SJCRH30 (cell line): Measurements from ENCODE around the gene TMEM86B. TPM values are rescaled to one million over a fixed set of nuclear protein-coding genes. Genes with fewer than 3 reads are reported as not detected.

Experiments used
- DNase-seq, 2 experiments: peaks; one replicate each; pipeline ENCODE4 v3.0.0-alpha.2; 2015 to 2020
- H3K27ac ChIP-seq: fragments of 250-450 bp; sonication (Bioruptor Pico); 2 replicates; pipeline ENCODE4 v1.5.1; 2020; ENCODE audit warnings: mild to moderate bottlenecking, moderate library complexity
- H3K27me3 ChIP-seq: fragments of 250-450 bp; sonication (Bioruptor Pico); 2 replicates; pipeline ENCODE4 v1.5.1; 2020; ENCODE audit warnings: mild to moderate bottlenecking, moderate library complexity
- H3K36me3 ChIP-seq: fragments of 250-450 bp; sonication (Bioruptor Pico); 2 replicates; pipeline ENCODE4 v1.5.1; 2020; ENCODE audit warnings: mild to moderate bottlenecking, moderate library complexity
- H3K4me1 ChIP-seq: fragments of 250-450 bp; sonication (Bioruptor Pico); 2 replicates; pipeline ENCODE4 v1.5.1; 2020; ENCODE audit warnings: mild to moderate bottlenecking, moderate library complexity
- H3K4me3 ChIP-seq: fragments of 250-450 bp; sonication (Bioruptor Pico); 2 replicates; pipeline ENCODE4 v1.5.1; 2020; ENCODE audit warnings: mild to moderate bottlenecking, moderate library complexity
- H3K9me3 ChIP-seq: fragments of 250-450 bp; sonication (Bioruptor Pico); replicated peaks from 2 replicates; pipeline ENCODE4 v1.5.1; 2020; ENCODE audit warnings: mild to moderate bottlenecking, moderate library complexity
- total RNA-seq: library from RNA; depleted of rRNA; stranded (reverse); fragments of >200 nt; shearing (Covaris generic); gene quantifications from 2 replicates; pipeline ENCODE4 v1.2.3, GENCODE V29; 2014

Gene TMEM86B
- total RNA-seq, 1 experiment from 2014 or later, result 2.5 TPM

- Histone ChIP-seq H3K4me3 (no peak overlapping the region), H3K9me3 (no peaks in the 10 kb centered on the region), H3K4me1 (peaks cover 5% of the 10 kb centered on the region; the same call in 1 of the 2 replicates), H3K27me3 (no peaks in the 10 kb centered on the region), H3K27ac (no peak overlapping the region), H3K36me3 (peaks cover 3% of the 10 kb centered on the region; the same call in 1 of the 2 replicates)
- DNase-seq, result no peak
Observed at GRCh38 chr19:55252760-55253663, 24.4 kb upstream of the TMEM86B start.

- Histone ChIP-seq H3K9me3 (no peaks in the 10 kb centered on the region), H3K4me1 (no peaks in the 10 kb centered on the region), H3K27ac (no peak overlapping the region), H3K4me3 (no peak overlapping the region), H3K36me3 (peaks cover 3% of the 10 kb centered on the region; the same call in 1 of the 2 replicates), H3K27me3 (no peaks in the 10 kb centered on the region)
- no peak for DNase-seq
Observed at GRCh38 chr19:55251341-55252081, 22.9 kb upstream of the TMEM86B start.

GRCh38 chr19:55250262-55251036 lies 21.9 kb upstream of the TMEM86B start:
- Histone ChIP-seq H3K9me3 (no peaks in the 10 kb centered on the region), H3K36me3 (peaks cover 3% of the 10 kb centered on the region; the same call in 1 of the 2 replicates), H3K4me1 (no peaks in the 10 kb centered on the region), H3K27ac (no peak overlapping the region), H3K4me3 (no peak overlapping the region), H3K27me3 (no peaks in the 10 kb centered on the region)
- no peak for DNase-seq

- DNase-seq, result no peak
- no peaks in the 10 kb centered on the region for H3K4me1 ChIP-seq
- H3K27ac ChIP-seq, result no peak overlapping the region
- H3K27me3 ChIP-seq, result no peaks in the 10 kb centered on the region
- no peaks in the 10 kb centered on the region for H3K9me3 ChIP-seq
- no peak overlapping the region for H3K4me3 ChIP-seq
- H3K36me3 ChIP-seq, result peaks cover 6% of the 10 kb centered on the region; the same call in 1 of the 2 replicates
Observed at GRCh38 chr19:55249841-55250240, 21.3 kb upstream of the TMEM86B start.

GRCh38 chr19:55248704-55249103 lies 20.1 kb upstream of the TMEM86B start:
- H3K4me3 ChIP-seq, result no peak overlapping the region
- no peaks in the 10 kb centered on the region for H3K4me1 ChIP-seq
- H3K27ac ChIP-seq, result no peak overlapping the region
- H3K9me3 ChIP-seq, result no peaks in the 10 kb centered on the region
- H3K27me3 ChIP-seq, result no peaks in the 10 kb centered on the region
- H3K36me3 ChIP-seq, result peaks cover 11% of the 10 kb centered on the region; the same call in 1 of the 2 replicates
- no peak for DNase-seq

- H3K4me3 ChIP-seq, result no peak overlapping the region
- peaks cover 16% of the 10 kb centered on the region; the same call in 1 of the 2 replicates for H3K36me3 ChIP-seq
- no peak for DNase-seq
- H3K27me3 ChIP-seq, result no peaks in the 10 kb centered on the region
- no peaks in the 10 kb centered on the region for H3K4me1 ChIP-seq
- no peaks in the 10 kb centered on the region for H3K9me3 ChIP-seq
- H3K27ac ChIP-seq, result no peak overlapping the region
Observed at GRCh38 chr19:55248166-55248675, 19.7 kb upstream of the TMEM86B start.

GRCh38 chr19:55247621-55248099 lies 19.1 kb upstream of the TMEM86B start:
- peaks cover 19% of the 10 kb centered on the region; the same call in 1 of the 2 replicates for H3K36me3 ChIP-seq
- DNase-seq, result no peak
- H3K27ac ChIP-seq, result no peak overlapping the region

GRCh38 chr19:55246462-55247451 lies 18.2 kb upstream of the TMEM86B start:
- no peak for DNase-seq
- Histone ChIP-seq H3K4me1 (no peaks in the 10 kb centered on the region), H3K36me3 (peaks cover 21% of the 10 kb centered on the region), H3K27me3 (no peaks in the 10 kb centered on the region), H3K9me3 (no peaks in the 10 kb centered on the region), H3K4me3 (no peak overlapping the region), H3K27ac (no peak overlapping the region)

More at GRCh38 chr19:55247621-55248099, 19.1 kb upstream of the TMEM86B start:
- Histone ChIP-seq H3K4me3 (no peak overlapping the region), H3K27me3 (no peaks in the 10 kb centered on the region), H3K9me3 (no peaks in the 10 kb centered on the region), H3K4me1 (no peaks in the 10 kb centered on the region)

- Histone ChIP-seq H3K27ac (no peak overlapping the region), H3K4me3 (no peak overlapping the region), H3K4me1 (no peaks in the 10 kb centered on the region), H3K36me3 (peaks cover 27% of the 10 kb centered on the region), H3K27me3 (no peaks in the 10 kb centered on the region), H3K9me3 (no peaks in the 10 kb centered on the region)
- DNase-seq, result no peak
Observed at GRCh38 chr19:55245236-55245904, 16.8 kb upstream of the TMEM86B start.

GRCh38 chr19:55244004-55244680 lies 15.6 kb upstream of the TMEM86B start:
- H3K4me1 ChIP-seq, result no peaks in the 10 kb centered on the region
- H3K27me3 ChIP-seq, result no peaks in the 10 kb centered on the region
- H3K36me3 ChIP-seq, result peaks cover 33% of the 10 kb centered on the region
- H3K27ac ChIP-seq, result no peak overlapping the region
- no peak overlapping the region for H3K4me3 ChIP-seq
- no peaks in the 10 kb centered on the region for H3K9me3 ChIP-seq
- DNase-seq, result no peak

- Histone ChIP-seq H3K4me3 (no peak overlapping the region), H3K4me1 (no peaks in the 10 kb centered on the region), H3K36me3 (peaks cover 47% of the 10 kb centered on the region), H3K27ac (no peak overlapping the region), H3K9me3 (no peaks in the 10 kb centered on the region), H3K27me3 (no peaks in the 10 kb centered on the region)
- DNase-seq, result peak; percentile 13 to 40
Observed at GRCh38 chr19:55242517-55242916, 14.0 kb upstream of the TMEM86B start.

- Histone ChIP-seq H3K9me3 (no peaks in the 10 kb centered on the region), H3K27ac (no peak overlapping the region), H3K4me1 (no peaks in the 10 kb centered on the region), H3K27me3 (no peaks in the 10 kb centered on the region), H3K4me3 (no peak overlapping the region), H3K36me3 (peaks cover 53% of the 10 kb centered on the region)
- no peak for DNase-seq
Observed at GRCh38 chr19:55241935-55242464, 13.4 kb upstream of the TMEM86B start.
